CD4-positive, alpha-beta T cell (primary cell): ENCODE measurements around the gene CHIC2. TPM values are rescaled to one million over a fixed set of nuclear protein-coding genes. Genes with fewer than 3 reads are reported as not detected.
"Not testable (repeated sequence)": the region's sequence is repeated elsewhere in the genome, so short reads cannot be mapped to it uniquely, and the experiment has no call there.

Source experiments
- ATAC-seq: fragments of 200-7000 bp; cut with Tn5 transposase; one replicate; pipeline ENCODE4 v1.10.0; 2022; ENCODE audit warnings: mild to moderate bottlenecking; ENCODE audit not compliant: poor library complexity
- CTCF ChIA-PET: fragments of 350-600 bp; sonication (Branson Sonifier 250); formaldehyde crosslinking; loops from one replicate; lab custom pipeline; 2021; ENCODE audit warnings: antibody characterized with exemption, inconsistent platforms; lab: Charles Lee
- POLR2A ChIA-PET: fragments of 350-600 bp; sonication (Branson Sonifier 250); formaldehyde crosslinking; loops from one replicate; lab custom pipeline; 2021; ENCODE audit warnings: antibody characterized with exemption, inconsistent platforms; lab: Charles Lee
- DNase-seq, 14 experiments: peaks; one replicate each; pipeline ENCODE4 v3.0.0-alpha.2; 2013 to 2020; ENCODE audit warnings: mixed read lengths in 2 of 14
- H3K27ac ChIP-seq, 2 donors: one replicate each; pipeline versions ENCODE4 v1.5.1 to v1.7.0; 2013; ENCODE audit warnings: low read length in 2 of 2, low read depth in 1 of 2, mild to moderate bottlenecking in 1 of 2
- H3K27me3 ChIP-seq, 2 experiments: 1 replicate in 1 of 2; 2 replicates in 1 of 2; pipeline versions ENCODE4 v1.6.1 to v1.7.0; 2013; ENCODE audit warnings: low read length in 2 of 2, control low read depth in 1 of 2, mild to moderate bottlenecking in 1 of 2, moderate library complexity in 1 of 2; ENCODE audit not compliant: insufficient read depth in 2 of 2, control insufficient read depth in 1 of 2
- H3K36me3 ChIP-seq: one replicate; pipeline ENCODE4 v1.6.1; 2013; ENCODE audit warnings: low read length, control low read depth; ENCODE audit not compliant: insufficient read depth
- H3K4me1 ChIP-seq: one replicate; pipeline ENCODE4 v1.6.1; 2013; ENCODE audit warnings: low read length, control low read depth; ENCODE audit not compliant: insufficient read depth
- H3K4me3 ChIP-seq: one replicate; pipeline ENCODE4 v1.5.1; 2013; ENCODE audit warnings: mild to moderate bottlenecking, low read length, moderate library complexity
- H3K9me3 ChIP-seq, 2 experiments: 1 replicate in 1 of 2; 2 replicates in 1 of 2; pipeline versions ENCODE4 v1.6.1 to v1.7.0; 2013; ENCODE audit warnings: low read length in 2 of 2, mild to moderate bottlenecking in 2 of 2, control low read depth in 1 of 2, moderate library complexity in 1 of 2; ENCODE audit not compliant: control insufficient read depth in 1 of 2, insufficient read depth in 1 of 2
- H3K27ac Mint-ChIP-seq: one replicate; pipeline ENCODE4 v1.8.0; 2020; ENCODE audit warnings: mixed read lengths
- H3K27me3 Mint-ChIP-seq: one replicate; pipeline ENCODE4 v1.8.0; 2021; ENCODE audit warnings: mixed read lengths
- H3K36me3 Mint-ChIP-seq: one replicate; pipeline ENCODE4 v1.8.0; 2021; ENCODE audit warnings: low read depth, mixed read lengths
- H3K4me1 Mint-ChIP-seq: one replicate; pipeline ENCODE4 v1.8.0; 2021; ENCODE audit warnings: low read depth, mixed read lengths
- H3K4me3 Mint-ChIP-seq: one replicate; pipeline ENCODE4 v1.8.0; 2020; ENCODE audit warnings: mild to moderate bottlenecking, mixed read lengths
- H3K9me3 Mint-ChIP-seq: one replicate; pipeline ENCODE4 v1.8.0; 2020; ENCODE audit warnings: mixed read lengths
- CTCF ChIP-seq: fragments of 200-600 bp; IDR thresholded peaks from one replicate; pipeline ENCODE4 v1.8.0; 2022; ENCODE audit warnings: antibody characterized with exemption, mild to moderate bottlenecking
- intact Hi-C, 2 experiments: fragments of 100-400 bp; cut with DNase I in 1 of 2; cut with micrococcal nuclease in 1 of 2; formaldehyde crosslinking; loops; one replicate each; pipeline versions ENCODE4 v1.15.1 to v1.9.0; 2023 to 2025; cut with DNase I, micrococcal nuclease
- total RNA-seq, 174 experiments: library from RNA in 2 of 174; stranded (reverse) in 2 of 174; gene quantifications; one replicate each; pipeline ENCODE4 v1.2.3 and lab custom pipeline; 2021 to 2026

Gene CHIC2
- total RNA-seq, 2 experiments from 2014 or later, result 53.8 to 59.2 TPM

- Histone ChIP-seq H3K9me3 (no peaks in the 10 kb centered on the region), H3K4me1 (peaks cover 17% of the 10 kb centered on the region), H3K4me3 (no peak overlapping the region), H3K36me3 (no peaks in the 10 kb centered on the region), H3K27ac (no peak overlapping the region), H3K27me3 (no peaks in the 10 kb centered on the region)
- Mint-ChIP-seq H3K4me1 (peaks cover 72% of the 10 kb centered on the region), H3K4me3 (peak overlapping the region; percentile 17), H3K36me3 (peaks cover 35% of the 10 kb centered on the region), H3K9me3 (no peaks in the 10 kb centered on the region), H3K27me3 (no peaks in the 10 kb centered on the region), H3K27ac (no peak overlapping the region)
- DNase-seq, result no peak
- ATAC-seq, result no peak
- CTCF ChIA-PET, result no interaction called here
- TF ChIP-seq CTCF, result no peak
- intact Hi-C loops, result no loop called here
- POLR2A ChIA-PET, result interaction anchor here (1.2 kb wide), 1 partner anchor 37 kb away, joined by 4 read pairs; no protein-coding TSS in a partner anchor
Observed at GRCh38 chr4:54055494-54055893, 8.9 kb downstream of the CHIC2 start.

- Mint-ChIP-seq H3K4me1 (peaks cover 73% of the 10 kb centered on the region), H3K27ac (no peak overlapping the region), H3K36me3 (peaks cover 37% of the 10 kb centered on the region), H3K9me3 (no peaks in the 10 kb centered on the region), H3K4me3 (no peak overlapping the region), H3K27me3 (no peaks in the 10 kb centered on the region)
- H3K4me1 ChIP-seq, result peaks cover 17% of the 10 kb centered on the region
- no peak overlapping the region for H3K27ac ChIP-seq
- no peaks in the 10 kb centered on the region for H3K36me3 ChIP-seq
- H3K27me3 ChIP-seq, result no peaks in the 10 kb centered on the region
- ATAC-seq (no peak), DNase-seq (no peak)
- CTCF ChIA-PET, result interaction anchor here (1.1 kb wide), 1 partner anchor 8 kb away, joined by 3 read pairs; no protein-coding TSS in a partner anchor
- H3K9me3 ChIP-seq, result no peaks in the 10 kb centered on the region
- no peak for TF ChIP-seq CTCF
- H3K4me3 ChIP-seq, result no peak overlapping the region
- POLR2A ChIA-PET, result no interaction called here
- intact Hi-C loops, result no loop called here
Observed at GRCh38 chr4:54054501-54054900, 9.9 kb downstream of the CHIC2 start.

- CTCF ChIA-PET, result interaction anchor here (1.1 kb wide), 1 partner anchor 9 kb away, joined by 3 read pairs; no protein-coding TSS in a partner anchor
- H3K36me3 ChIP-seq, H3K9me3 ChIP-seq, H3K4me3 Mint-ChIP-seq, H3K27me3 ChIP-seq, POLR2A ChIA-PET, H3K27me3 Mint-ChIP-seq, H3K9me3 Mint-ChIP-seq, ATAC-seq, intact Hi-C loops, H3K27ac ChIP-seq, H3K27ac Mint-ChIP-seq, DNase-seq, H3K4me3 ChIP-seq: not testable (repeated sequence)
- H3K4me1 ChIP-seq, result peaks cover 13% of the 10 kb centered on the region
- Mint-ChIP-seq H3K36me3 (peaks cover 44% of the 10 kb centered on the region), H3K4me1 (peaks cover 69% of the 10 kb centered on the region)
Observed at GRCh38 chr4:54053322-54053721, 11.1 kb downstream of the CHIC2 start.
